ENCODE measurements around the gene ZG16B.

Gene ZG16B

DNA sequence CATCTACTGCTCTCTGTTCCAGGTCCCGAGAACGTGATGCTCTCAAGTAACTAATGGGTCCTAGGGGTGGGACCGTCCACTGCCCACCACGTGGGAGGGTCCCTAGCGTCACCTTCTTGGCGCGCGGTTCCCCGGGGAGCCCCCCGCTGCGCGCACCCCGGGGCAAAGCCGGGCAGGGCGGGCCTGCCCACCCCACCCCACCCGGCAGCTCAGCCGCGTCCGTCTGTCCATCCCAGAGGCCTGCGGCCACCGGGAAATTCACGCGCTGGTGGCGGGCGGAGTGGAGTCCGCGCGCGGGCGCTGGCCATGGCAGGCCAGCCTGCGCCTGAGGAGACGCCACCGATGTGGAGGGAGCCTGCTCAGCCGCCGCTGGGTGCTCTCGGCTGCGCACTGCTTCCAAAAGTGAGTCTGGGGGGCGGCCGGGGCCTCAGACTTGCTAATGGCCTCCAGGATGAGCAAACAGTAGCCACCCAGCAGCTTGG is 31.3 kb upstream of the ZG16B start:
- Mint-ChIP-seq H3K36me3 (no peaks in the 10 kb centered on the region), H3K9me3 (peaks cover 2% of the 10 kb centered on the region), H3K27ac (no peak overlapping the region), H3K4me1 (no peaks in the 10 kb centered on the region), H3K27me3 (peaks cover 21% of the 10 kb centered on the region), H3K4me3 (no peak overlapping the region)
- ATAC-seq, result peak; percentile 64

DNA sequence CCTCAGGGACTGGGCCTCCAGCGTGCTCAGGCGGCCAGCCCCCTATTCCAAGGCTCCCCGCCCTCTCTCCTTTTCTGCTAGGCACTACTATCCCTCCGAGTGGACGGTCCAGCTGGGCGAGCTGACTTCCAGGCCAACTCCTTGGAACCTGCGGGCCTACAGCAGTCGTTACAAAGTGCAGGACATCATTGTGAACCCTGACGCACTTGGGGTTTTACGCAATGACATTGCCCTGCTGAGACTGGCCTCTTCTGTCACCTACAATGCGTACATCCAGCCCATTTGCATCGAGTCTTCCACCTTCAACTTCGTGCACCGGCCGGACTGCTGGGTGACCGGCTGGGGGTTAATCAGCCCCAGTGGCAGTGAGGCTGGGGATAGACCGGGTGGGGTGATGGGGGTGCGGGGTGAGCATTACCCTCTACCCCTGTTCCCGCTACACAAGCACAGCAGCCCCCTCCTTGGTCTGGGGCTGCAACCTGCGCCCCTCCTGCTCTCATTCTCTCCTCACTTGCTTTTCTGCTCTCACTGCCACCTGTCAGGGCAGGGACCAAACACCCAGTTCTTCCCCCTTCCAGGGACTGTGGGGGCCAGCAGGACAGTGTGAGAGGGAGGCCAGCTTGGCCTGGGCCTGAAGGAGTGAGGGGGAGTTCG is 30.8 kb upstream of the ZG16B start:
- Mint-ChIP-seq H3K27ac (no peak overlapping the region), H3K27me3 (peaks cover 21% of the 10 kb centered on the region), H3K4me1 (no peaks in the 10 kb centered on the region), H3K36me3 (no peaks in the 10 kb centered on the region), H3K9me3 (peaks cover 4% of the 10 kb centered on the region), H3K4me3 (no peak overlapping the region)
- no peak for ATAC-seq

DNA sequence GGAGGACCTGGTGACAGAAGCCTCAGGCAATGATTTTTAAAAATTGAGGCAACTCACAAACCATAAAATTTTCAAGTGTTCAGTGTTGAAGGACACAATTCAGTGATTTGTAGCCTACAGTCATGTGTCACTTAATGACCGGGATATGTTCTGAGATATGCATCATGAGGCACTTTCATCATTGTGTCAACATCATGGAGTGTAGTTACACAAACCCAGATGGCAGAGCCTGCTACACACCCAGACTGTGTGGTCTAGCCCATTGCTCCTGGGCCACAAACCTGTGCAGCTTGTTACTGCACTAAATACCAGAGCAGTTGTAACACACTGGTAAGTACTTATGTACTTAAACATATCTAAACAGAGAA is 30.3 kb upstream of the ZG16B start:
- no peaks in the 10 kb centered on the region for H3K36me3 Mint-ChIP-seq
- peaks cover 4% of the 10 kb centered on the region for H3K9me3 Mint-ChIP-seq
- peaks cover 21% of the 10 kb centered on the region for H3K27me3 Mint-ChIP-seq
- H3K27ac Mint-ChIP-seq, result no peak overlapping the region
- H3K4me3 Mint-ChIP-seq, result no peak overlapping the region
- no peak for ATAC-seq
- no peaks in the 10 kb centered on the region for H3K4me1 Mint-ChIP-seq

DNA sequence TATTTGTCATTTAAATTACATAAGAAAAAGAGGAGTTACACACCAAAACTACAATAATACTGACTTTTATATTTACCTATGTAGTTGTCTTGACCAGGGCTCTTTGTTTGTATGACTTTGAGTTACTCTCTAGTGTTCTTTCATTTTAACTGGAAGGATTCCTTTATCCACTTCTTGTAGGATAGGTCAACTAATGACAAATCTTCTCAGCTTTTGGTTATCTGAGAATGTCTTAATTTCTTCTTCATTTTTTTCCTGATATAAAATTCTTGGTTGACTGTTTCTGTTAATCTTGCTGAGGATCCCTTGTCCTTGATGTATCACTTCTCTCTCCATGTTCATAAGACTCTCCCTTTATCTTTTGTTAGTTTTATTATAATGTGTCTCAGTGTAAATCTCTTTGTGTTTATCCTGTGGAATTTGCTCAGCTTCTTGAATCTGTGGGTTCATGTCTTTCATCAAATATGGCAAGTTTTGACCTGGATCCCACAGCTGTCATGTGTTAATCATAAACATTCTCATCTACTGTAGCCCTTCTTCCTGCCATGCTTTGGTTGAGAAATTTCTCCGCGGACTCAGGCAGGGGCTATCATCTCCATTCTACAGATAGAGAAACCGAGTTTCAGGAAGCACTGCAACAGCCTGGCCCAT is 26.4 kb upstream of the ZG16B start:
- ATAC-seq, result no peak
- Mint-ChIP-seq H3K4me1 (no peaks in the 10 kb centered on the region), H3K4me3 (no peak overlapping the region), H3K27ac (no peak overlapping the region), H3K27me3 (peaks cover 49% of the 10 kb centered on the region), H3K9me3 (peaks cover 4% of the 10 kb centered on the region), H3K36me3 (peaks cover under 1% of the 10 kb centered on the region)

DNA sequence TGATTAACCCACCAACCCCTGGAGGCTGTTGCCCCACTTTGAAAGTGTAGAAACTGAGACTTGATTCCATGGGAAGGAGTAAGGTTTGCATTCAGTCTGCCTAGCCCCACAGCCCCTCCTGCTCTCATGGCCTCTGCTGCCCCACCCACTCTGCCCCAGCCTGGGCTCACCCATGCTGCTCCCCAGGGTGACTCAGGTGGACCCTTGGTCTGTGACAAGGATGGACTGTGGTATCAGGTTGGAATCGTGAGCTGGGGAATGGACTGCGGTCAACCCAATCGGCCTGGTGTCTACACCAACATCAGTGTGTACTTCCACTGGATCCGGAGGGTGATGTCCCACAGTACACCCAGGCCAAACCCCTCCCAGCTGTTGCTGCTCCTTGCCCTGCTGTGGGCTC is 25.4 kb upstream of the ZG16B start:
- peaks cover 6% of the 10 kb centered on the region for H3K36me3 Mint-ChIP-seq
- no peaks in the 10 kb centered on the region for H3K4me1 Mint-ChIP-seq
- peaks cover 10% of the 10 kb centered on the region for H3K9me3 Mint-ChIP-seq
- ATAC-seq, result no peak
- H3K27ac Mint-ChIP-seq, result no peak overlapping the region
- no peak overlapping the region for H3K4me3 Mint-ChIP-seq
- peaks cover 59% of the 10 kb centered on the region for H3K27me3 Mint-ChIP-seq

DNA sequence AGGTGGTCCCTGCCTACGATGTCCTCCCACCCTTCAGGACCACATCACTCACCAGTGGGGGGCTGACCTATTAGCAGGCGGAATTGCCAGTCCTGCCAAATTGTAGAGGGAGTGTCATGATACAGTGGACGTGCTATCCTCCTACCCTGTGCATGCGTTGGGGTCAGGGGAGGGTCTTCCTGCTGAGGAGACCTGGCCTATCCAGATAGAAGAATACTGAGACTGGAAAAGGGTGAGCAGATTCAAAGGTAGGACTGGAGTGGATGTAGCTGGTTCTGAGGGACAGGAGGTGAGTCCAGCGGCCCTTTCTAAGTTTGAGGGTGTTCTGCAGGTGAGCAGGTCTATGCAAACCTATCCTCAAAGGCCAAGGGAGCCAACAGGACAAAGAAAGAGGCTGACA is 23.8 kb upstream of the ZG16B start:
- no peak for ATAC-seq
- H3K27me3 Mint-ChIP-seq, result peaks cover 74% of the 10 kb centered on the region
- H3K4me1 Mint-ChIP-seq, result no peaks in the 10 kb centered on the region

DNA sequence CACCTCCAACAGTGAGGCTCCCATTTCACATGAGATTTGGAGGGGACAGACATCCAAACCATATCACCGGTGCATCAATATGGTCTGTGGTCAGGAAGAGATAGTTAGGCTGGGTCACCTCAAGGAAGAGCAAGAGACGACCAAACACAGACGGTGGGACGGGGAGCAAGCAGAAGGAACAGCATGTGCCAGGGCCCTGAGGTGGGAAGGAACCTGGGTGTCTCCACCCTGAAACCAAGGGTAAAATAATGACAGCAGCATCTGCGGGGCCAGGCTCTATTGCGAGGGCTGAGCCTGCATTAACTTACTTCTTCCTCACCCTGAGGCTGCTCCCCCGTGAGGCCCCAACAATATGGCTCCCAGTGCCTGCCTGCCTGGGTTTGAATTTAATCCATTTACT is 21.9 kb upstream of the ZG16B start:
- no peaks in the 10 kb centered on the region for H3K4me1 Mint-ChIP-seq
- peaks cover 6% of the 10 kb centered on the region for H3K36me3 Mint-ChIP-seq
- no peak for ATAC-seq
- H3K9me3 Mint-ChIP-seq, result peaks cover 10% of the 10 kb centered on the region
- no peak overlapping the region for H3K4me3 Mint-ChIP-seq
- peaks cover 89% of the 10 kb centered on the region for H3K27me3 Mint-ChIP-seq
- H3K27ac Mint-ChIP-seq, result no peak overlapping the region

More for the DNA sequence above, 23.8 kb upstream of the ZG16B start:
- Mint-ChIP-seq H3K36me3 (peaks cover 6% of the 10 kb centered on the region), H3K9me3 (peaks cover 10% of the 10 kb centered on the region), H3K27ac (no peak overlapping the region), H3K4me3 (no peak overlapping the region)

DNA sequence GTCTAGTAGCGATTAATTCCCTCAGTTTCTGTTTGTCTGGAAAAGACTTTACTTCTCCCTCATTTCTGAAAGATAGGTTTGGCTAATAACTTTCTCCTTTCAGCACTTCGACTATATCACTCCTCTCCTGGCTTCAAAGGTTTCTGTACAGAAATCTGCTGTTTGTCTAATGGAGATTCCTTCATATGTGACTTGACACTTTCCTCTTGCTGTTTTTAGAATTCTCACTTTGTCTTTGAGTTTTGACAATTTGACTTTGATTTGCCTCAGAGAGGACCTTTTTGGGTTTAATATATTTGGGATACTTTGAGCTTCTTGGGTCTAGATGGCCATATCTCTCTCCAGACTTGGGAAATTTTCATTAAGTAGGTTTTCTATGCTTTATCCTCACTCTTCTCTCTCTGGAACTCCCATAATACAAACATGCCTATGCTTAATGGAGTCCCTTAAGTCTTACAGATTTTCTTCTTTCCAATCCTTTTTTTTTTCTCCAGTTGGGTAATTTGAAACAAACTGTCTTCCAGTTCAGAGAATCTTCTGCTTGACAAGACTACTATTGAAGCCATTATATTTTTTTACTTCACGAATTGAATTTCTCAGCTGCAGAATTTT is 20.8 kb upstream of the ZG16B start:
- Mint-ChIP-seq H3K4me1 (no peaks in the 10 kb centered on the region), H3K4me3 (no peak overlapping the region), H3K9me3 (peaks cover 6% of the 10 kb centered on the region), H3K27ac (no peak overlapping the region), H3K36me3 (peaks cover 6% of the 10 kb centered on the region), H3K27me3 (peaks cover 83% of the 10 kb centered on the region)
- no peak for ATAC-seq

DNA sequence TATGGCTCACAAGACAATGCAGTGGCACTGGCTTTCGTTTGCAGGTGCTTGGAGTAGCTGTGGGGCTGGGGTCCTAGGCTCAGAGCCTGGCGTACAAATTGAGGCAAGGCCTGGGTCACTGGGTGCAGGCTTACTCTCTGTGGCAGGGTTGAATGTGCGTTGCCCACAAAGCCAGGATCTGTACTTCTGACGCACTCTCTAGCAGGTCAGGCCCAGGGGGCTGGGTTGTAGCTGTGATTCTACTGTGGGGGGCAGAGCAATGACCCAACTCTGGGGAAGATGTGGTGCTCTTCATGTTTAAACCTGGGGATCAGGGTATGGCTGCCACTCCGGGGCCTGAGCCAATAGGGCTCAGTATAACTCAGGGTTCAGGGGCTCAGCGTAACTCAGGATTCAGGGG is 19.5 kb upstream of the ZG16B start:
- Mint-ChIP-seq H3K4me1 (no peaks in the 10 kb centered on the region), H3K27ac (no peak overlapping the region), H3K36me3 (peaks cover 6% of the 10 kb centered on the region), H3K9me3 (peaks cover 6% of the 10 kb centered on the region), H3K27me3 (peaks cover 69% of the 10 kb centered on the region), H3K4me3 (no peak overlapping the region)
- no peak for ATAC-seq

DNA sequence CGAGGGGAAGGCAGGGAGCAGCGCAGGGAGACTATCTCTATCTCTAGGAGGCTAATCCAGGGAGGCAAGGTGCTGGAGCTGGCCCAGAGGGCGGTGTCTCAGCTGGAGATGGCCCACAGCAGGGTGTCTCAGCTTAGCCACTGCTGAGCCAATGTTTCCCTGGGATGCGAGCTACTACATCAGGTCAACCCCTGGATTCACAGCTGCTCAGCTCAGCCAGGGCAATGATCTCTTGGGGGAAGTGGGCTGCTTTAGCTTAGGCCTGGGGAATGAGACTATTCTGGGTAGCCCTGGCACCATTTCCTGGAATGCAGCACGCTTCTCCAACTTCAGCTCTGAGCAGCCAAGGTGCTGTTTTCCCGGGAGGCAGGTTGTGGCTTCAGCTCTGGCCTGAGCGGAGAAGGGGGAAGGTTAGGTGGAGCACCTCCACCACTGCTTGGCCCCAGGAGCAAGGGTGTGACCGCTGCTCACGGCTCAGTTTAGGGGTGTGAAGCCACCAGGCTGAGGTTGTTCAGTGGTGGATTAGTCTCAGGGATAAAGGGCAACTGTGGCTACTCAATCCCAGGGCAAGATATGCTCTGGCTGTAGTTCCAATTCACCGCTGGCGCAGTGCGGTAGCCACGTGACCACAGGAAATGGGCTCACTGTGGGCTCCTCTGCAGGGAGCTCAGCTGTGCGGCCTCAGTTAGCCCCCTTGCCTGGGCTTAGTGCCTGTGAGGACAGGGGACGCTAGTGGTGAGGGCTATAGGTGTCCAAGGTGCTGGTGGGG is 18.2 kb upstream of the ZG16B start:
- Mint-ChIP-seq H3K36me3 (peaks cover 6% of the 10 kb centered on the region), H3K27me3 (peaks cover 57% of the 10 kb centered on the region), H3K4me1 (no peaks in the 10 kb centered on the region), H3K27ac (no peak overlapping the region), H3K4me3 (no peak overlapping the region), H3K9me3 (peaks cover 6% of the 10 kb centered on the region)
- no peak for ATAC-seq

DNA sequence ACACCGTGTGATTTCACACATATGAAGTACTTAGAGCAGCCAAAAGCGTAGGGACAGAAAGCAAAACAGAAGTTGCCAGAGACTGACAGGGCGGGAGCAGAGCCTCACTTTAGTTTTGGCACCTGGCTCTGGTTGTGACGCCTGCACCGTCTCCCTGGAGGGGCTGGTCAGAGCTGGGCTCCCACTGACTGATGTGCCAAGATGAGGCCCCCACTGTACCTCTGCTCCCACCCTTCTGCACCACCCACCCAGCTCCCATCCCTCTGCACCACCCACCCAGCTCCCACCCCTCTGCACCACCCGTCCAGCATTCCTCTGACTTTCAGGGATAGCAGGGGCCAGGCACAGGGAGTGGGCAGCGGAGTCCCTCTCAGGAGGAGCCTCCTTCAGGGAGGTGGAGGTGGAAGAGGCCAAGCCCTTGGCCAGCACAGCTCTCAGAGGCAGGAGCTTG is 16.3 kb upstream of the ZG16B start:
- Mint-ChIP-seq H3K36me3 (peaks cover 4% of the 10 kb centered on the region), H3K4me3 (no peak overlapping the region), H3K4me1 (no peaks in the 10 kb centered on the region), H3K27me3 (peaks cover 38% of the 10 kb centered on the region), H3K9me3 (peaks cover 4% of the 10 kb centered on the region), H3K27ac (no peak overlapping the region)
- ATAC-seq, result no peak

DNA sequence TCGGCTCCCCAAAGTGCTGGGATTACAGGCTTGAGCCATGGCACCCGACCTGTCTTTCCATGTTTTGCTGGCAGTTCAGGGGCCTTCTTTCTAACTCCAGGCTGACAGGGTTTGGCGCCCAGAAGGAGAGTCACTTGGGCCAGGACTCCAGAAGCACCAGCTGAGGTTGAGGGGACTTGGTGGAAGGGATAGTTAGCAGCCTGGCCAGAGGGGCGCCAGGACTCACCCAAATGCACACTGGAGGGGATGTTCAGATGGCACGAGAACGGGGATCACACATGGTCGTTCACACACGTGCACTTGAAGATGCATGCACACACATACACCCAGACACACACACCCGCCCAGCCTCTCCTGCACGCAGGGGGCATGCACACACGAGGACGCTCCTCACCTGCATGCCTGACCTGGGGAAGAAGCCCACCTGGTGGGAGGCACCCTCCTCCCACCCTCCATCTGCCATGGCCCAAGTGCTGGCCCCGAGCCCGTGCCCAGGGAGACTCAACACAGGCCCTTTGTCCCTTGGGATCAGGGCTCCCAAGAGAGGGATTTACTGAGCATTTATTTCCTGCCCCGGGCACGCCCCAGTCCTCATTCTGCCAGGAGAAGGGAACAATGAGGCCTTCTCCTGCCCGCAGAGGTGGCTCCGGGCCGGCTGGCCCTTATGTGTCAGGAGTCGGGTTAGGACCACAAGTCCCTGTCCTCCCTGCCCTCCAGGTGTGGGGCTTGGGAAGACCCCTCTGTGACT is 15.4 kb upstream of the ZG16B start:
- Mint-ChIP-seq H3K4me1 (no peaks in the 10 kb centered on the region), H3K9me3 (no peaks in the 10 kb centered on the region), H3K36me3 (no peaks in the 10 kb centered on the region), H3K27ac (no peak overlapping the region), H3K27me3 (peaks cover 37% of the 10 kb centered on the region), H3K4me3 (no peak overlapping the region)
- ATAC-seq, result no peak

DNA sequence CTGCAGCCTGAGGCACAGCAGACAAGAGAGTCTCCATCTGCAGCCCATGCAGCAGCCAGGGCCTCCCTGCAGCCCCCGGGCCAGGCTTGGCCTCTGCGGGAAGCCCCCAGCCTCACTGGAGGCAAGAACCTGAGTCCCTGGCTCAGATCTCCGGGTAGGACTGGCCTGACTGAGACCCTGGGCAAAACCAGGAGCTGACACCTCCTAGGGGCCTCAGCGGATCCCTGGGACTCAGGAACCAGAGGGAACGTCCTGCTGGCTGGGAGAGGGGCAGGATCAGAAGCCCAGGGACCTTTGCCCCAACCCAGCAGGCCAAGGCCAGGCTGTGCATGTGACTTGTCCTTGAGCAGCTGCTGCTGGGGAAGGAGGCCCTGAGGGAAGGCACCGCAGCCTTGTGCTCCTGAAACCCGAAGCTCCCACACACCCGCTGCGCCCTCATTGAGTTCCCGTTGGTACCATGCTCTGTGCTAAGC is 14.8 kb upstream of the ZG16B start:
- H3K36me3 Mint-ChIP-seq, result no peaks in the 10 kb centered on the region
- H3K9me3 Mint-ChIP-seq, result no peaks in the 10 kb centered on the region
- H3K4me1 Mint-ChIP-seq, result no peaks in the 10 kb centered on the region
- H3K27ac Mint-ChIP-seq, result no peak overlapping the region
- no peak for ATAC-seq
- H3K27me3 Mint-ChIP-seq, result peaks cover 31% of the 10 kb centered on the region
- H3K4me3 Mint-ChIP-seq, result no peak overlapping the region

DNA sequence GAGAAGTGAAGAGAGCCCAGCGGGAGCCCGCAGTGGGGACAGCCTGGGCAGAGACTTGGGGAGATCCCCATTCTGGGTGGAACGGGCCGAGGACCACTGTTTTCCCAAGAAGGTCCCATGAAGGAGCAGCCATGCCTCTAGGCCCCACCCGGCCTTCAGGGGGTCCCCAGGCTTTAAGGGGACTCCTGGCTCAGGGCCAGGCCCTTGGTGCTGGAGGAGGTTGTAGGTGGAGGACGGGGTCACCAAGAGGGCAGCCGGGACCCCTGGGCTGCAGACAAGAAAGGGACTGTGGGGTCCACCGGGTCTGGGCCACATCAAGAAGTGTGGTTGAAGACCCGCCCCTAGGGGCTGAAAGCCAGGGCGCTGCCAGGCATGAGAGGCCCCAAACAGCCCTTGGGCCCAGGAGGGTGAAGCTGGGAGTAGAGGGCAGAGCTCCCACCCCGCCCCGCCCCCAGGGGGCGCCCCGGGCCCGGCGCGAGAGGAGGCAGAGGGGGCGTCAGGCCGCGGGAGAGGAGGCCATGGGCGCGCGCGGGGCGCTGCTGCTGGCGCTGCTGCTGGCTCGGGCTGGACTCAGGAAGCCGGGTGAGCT is 13.3 kb upstream of the ZG16B start, which contains the start of gene PRSS21:
Gene PRSS21, plus strand, starts transcription at position 487 of the 589 bp plus-strand sequence. Its CDS starts 32 bp downstream, at position 519.
- peak within 1 kb of the TSS; percentile 51 for H3K4me3 Mint-ChIP-seq
- peaks cover 26% of the 10 kb centered on the region for H3K27me3 Mint-ChIP-seq
- ATAC-seq, result peak; percentile 34
- H3K9me3 Mint-ChIP-seq, result no peaks in the 10 kb centered on the region
- H3K4me1 Mint-ChIP-seq, result no peaks in the 10 kb centered on the region
- H3K27ac Mint-ChIP-seq, result no peak within 1 kb of the TSS
- no peaks in the 10 kb centered on the region for H3K36me3 Mint-ChIP-seq

Data from stimulated activated memory B cell treated with anti-CD40 and anti-IgM and Interleukin-4, amounts not matched to agents 10 μg/mL and 1 μg/mL and 100 μg/mL, for 72 hours (primary cell).